ENCODE data around the gene EFNA3. TPM values are rescaled to one million over a fixed set of nuclear protein-coding genes. Genes with fewer than 3 reads are reported as not detected.

Gene EFNA3
- polyA plus RNA-seq, 4 donors, result 2.0 to 7.0 (median 5.4) TPM

GRCh38 chr1:155104605-155105534, 26.2 kb downstream of the EFNA3 start:
- Histone ChIP-seq H3K36me3 (ENCODE audit: control insufficient read depth in 3 of 3, insufficient read depth in 2 of 3, low read depth in 1 of 3, low read length in 3 of 3) (no peaks in the 10 kb centered on the region), H3K4me1 (ENCODE audit: control insufficient read depth in 3 of 3, insufficient read depth in 2 of 3, low read depth in 1 of 3, low read length in 2 of 3) (peaks cover 3 to 42% (median 7%) of the 10 kb centered on the region in 3 donors), H3K27me3 (ENCODE audit: control insufficient read depth in 3 of 3, insufficient read depth in 3 of 3, low read length in 3 of 3) (no peaks in the 10 kb centered on the region), H3K4me3 (ENCODE audit: low read depth in 1 of 3, low read length in 3 of 3) (no peak overlapping the region), H3K27ac (ENCODE audit: low read depth in 1 of 3, low read length in 2 of 3) (peak overlapping the region; percentile 58 to 71 (median 66)), H3K9me3 (ENCODE audit: control insufficient read depth in 2 of 2, insufficient read depth in 1 of 2, low read depth in 1 of 2, low read length in 1 of 2) (no peaks in the 10 kb centered on the region)
- 40 to 72% (median 49%) methylated on average over 7 of the region's 7 CpGs for WGBS, 3 donors
- DNase-seq (peak; percentile 44 to 73), FAIRE-seq (no peak)

DNA sequence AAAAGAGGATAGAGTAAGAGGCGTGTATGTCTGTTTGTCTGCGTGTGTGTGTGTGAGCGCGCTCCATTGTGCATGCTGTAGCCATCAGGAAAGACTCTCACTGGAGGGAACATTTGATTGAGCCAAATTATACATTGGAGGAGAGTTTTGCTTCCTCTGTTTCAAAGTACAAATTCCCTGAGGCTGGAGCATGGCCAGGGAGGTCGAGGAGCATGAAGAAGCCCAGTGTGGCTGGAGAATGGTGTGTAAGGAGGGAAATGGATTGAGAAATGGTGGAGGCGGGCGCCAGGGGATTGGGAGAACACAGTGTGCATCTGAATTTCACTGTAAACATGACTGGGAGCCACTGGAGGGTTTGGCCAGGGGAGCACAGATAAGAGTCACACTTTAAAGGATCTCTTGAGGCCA, 27.0 kb downstream of the EFNA3 start:
- Histone ChIP-seq H3K36me3 (ENCODE audit: control insufficient read depth in 3 of 3, insufficient read depth in 2 of 3, low read depth in 1 of 3, low read length in 3 of 3) (no peaks in the 10 kb centered on the region), H3K4me3 (ENCODE audit: low read depth in 1 of 3, low read length in 3 of 3) (no peak overlapping the region), H3K27ac (ENCODE audit: low read depth in 1 of 3, low read length in 2 of 3) (peak overlapping the region; percentile 66 to 71 (median 68)), H3K4me1 (ENCODE audit: control insufficient read depth in 3 of 3, insufficient read depth in 2 of 3, low read depth in 1 of 3, low read length in 2 of 3) (peaks cover 3 to 42% (median 7%) of the 10 kb centered on the region in 3 donors), H3K9me3 (ENCODE audit: control insufficient read depth in 2 of 2, insufficient read depth in 1 of 2, low read depth in 1 of 2, low read length in 1 of 2) (no peaks in the 10 kb centered on the region), H3K27me3 (ENCODE audit: control insufficient read depth in 3 of 3, insufficient read depth in 3 of 3, low read length in 3 of 3) (no peaks in the 10 kb centered on the region)
- FAIRE-seq (no peak), DNase-seq (peak; percentile 45 to 73)
- WGBS, 3 donors, result 18 to 51% (median 37%) methylated on average over 7 of the region's 7 CpGs

GRCh38 chr1:155106862-155107261, 28.2 kb downstream of the EFNA3 start:
- Histone ChIP-seq H3K9me3 (ENCODE audit: control insufficient read depth in 2 of 2, insufficient read depth in 1 of 2, low read depth in 1 of 2, low read length in 1 of 2) (no peaks in the 10 kb centered on the region), H3K4me3 (ENCODE audit: low read depth in 1 of 3, low read length in 3 of 3) (no peak overlapping the region), H3K4me1 (ENCODE audit: control insufficient read depth in 3 of 3, insufficient read depth in 2 of 3, low read depth in 1 of 3, low read length in 2 of 3) (peaks cover 3 to 41% (median 7%) of the 10 kb centered on the region in 3 donors), H3K27me3 (ENCODE audit: control insufficient read depth in 3 of 3, insufficient read depth in 3 of 3, low read length in 3 of 3) (no peaks in the 10 kb centered on the region), H3K27ac (ENCODE audit: low read depth in 1 of 3, low read length in 2 of 3) (peak overlapping the region; percentile 28 to 96 (median 69)), H3K36me3 (ENCODE audit: control insufficient read depth in 3 of 3, insufficient read depth in 2 of 3, low read depth in 1 of 3, low read length in 3 of 3) (no peaks in the 10 kb centered on the region)
- DNase-seq (peak in 1 of 2 donors; percentile 25), FAIRE-seq (no peak)
- 61 to 68% (median 66%) methylated on average over 6 of the region's 6 CpGs for WGBS, 3 donors

DNA sequence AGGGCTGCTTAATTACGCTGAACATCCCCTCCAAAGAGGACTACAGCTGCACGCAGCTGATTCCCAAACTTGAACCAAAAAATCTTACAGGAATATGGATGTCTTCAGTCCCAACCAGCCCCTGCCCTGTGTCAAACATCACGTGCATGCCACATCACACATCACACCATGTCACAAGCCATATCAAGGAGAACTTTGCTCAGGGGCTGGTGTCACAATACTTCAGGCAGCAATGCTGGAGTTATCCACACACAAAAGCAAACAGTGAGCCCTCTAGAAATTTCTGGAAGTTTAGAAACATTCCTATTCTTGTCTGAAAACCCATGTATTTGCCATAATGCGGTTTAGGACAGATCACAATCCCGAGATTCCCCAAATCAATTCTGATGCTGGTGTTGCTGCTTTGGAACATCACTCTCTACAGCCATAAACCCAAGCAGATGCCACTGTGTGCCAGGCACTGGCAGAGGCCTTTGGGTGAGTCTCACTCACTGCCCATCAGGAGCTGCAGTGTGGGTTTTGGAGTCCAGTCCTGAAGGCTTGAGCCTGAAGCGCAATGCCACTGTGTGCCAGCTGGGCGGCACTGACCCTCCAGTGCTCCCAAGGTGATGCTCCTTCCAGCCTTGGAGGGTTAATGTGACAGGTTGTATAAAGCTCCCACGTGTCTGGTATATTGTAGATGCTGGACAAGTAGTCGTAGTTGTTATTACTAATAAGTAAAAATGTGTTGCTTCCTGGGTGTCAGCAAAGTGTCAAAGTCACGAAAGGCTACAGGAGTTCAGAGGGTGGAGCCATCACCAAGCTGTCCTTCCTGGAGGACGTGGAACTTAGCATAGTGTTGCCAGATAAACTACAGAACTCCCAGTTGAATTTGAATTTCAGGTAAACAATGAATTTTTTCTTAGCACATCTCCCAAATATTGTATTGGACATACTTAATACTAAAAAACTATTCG, 28.9 kb downstream of the EFNA3 start:
- H3K9me3 ChIP-seq (ENCODE audit: control insufficient read depth in 2 of 2, insufficient read depth in 1 of 2, low read depth in 1 of 2, low read length in 1 of 2), result no peaks in the 10 kb centered on the region
- peaks cover 3 to 39% (median 7%) of the 10 kb centered on the region in 3 donors for H3K4me1 ChIP-seq (ENCODE audit: control insufficient read depth in 3 of 3, insufficient read depth in 2 of 3, low read depth in 1 of 3, low read length in 2 of 3)
- H3K36me3 ChIP-seq (ENCODE audit: control insufficient read depth in 3 of 3, insufficient read depth in 2 of 3, low read depth in 1 of 3, low read length in 3 of 3), result no peaks in the 10 kb centered on the region
- peak; percentile 89 to 91 for DNase-seq
- WGBS, 3 donors, result 55 to 64% (median 56%) methylated on average over 12 of the region's 12 CpGs
- no peak for FAIRE-seq
- H3K27me3 ChIP-seq (ENCODE audit: control insufficient read depth in 3 of 3, insufficient read depth in 3 of 3, low read length in 3 of 3), result no peaks in the 10 kb centered on the region
- H3K4me3 ChIP-seq (ENCODE audit: low read depth in 1 of 3, low read length in 3 of 3), result no peak overlapping the region
- peak overlapping the region; percentile 36 to 96 (median 82) for H3K27ac ChIP-seq (ENCODE audit: low read depth in 1 of 3, low read length in 2 of 3)

GRCh38 chr1:155108296-155108695, 29.7 kb downstream of the EFNA3 start:
- FAIRE-seq (no peak), DNase-seq (peak in 1 of 2 donors; percentile 37)
- H3K27me3 ChIP-seq (ENCODE audit: control insufficient read depth in 3 of 3, insufficient read depth in 3 of 3, low read length in 3 of 3), result no peaks in the 10 kb centered on the region
- H3K4me1 ChIP-seq (ENCODE audit: control insufficient read depth in 3 of 3, insufficient read depth in 2 of 3, low read depth in 1 of 3, low read length in 2 of 3), result peaks cover 3 to 37% (median 7%) of the 10 kb centered on the region in 3 donors
- no peak overlapping the region for H3K4me3 ChIP-seq (ENCODE audit: low read depth in 1 of 3, low read length in 3 of 3)
- H3K36me3 ChIP-seq (ENCODE audit: control insufficient read depth in 3 of 3, insufficient read depth in 2 of 3, low read depth in 1 of 3, low read length in 3 of 3), result no peaks in the 10 kb centered on the region
- no peaks in the 10 kb centered on the region for H3K9me3 ChIP-seq (ENCODE audit: control insufficient read depth in 2 of 2, insufficient read depth in 1 of 2, low read depth in 1 of 2, low read length in 1 of 2)
- peak overlapping the region in 2 of 3 donors; percentile 82 to 96 for H3K27ac ChIP-seq (ENCODE audit: low read depth in 1 of 3, low read length in 2 of 3)
- 67 to 76% (median 74%) methylated on average over 5 of the region's 5 CpGs for WGBS, 3 donors

GRCh38 chr1:155110381-155110780, 31.7 kb downstream of the EFNA3 start:
- peaks cover 0 to 33% (median 4%) of the 10 kb centered on the region in 3 donors for H3K4me1 ChIP-seq (ENCODE audit: control insufficient read depth in 3 of 3, insufficient read depth in 2 of 3, low read depth in 1 of 3, low read length in 2 of 3)
- H3K27me3 ChIP-seq (ENCODE audit: control insufficient read depth in 3 of 3, insufficient read depth in 3 of 3, low read length in 3 of 3), result no peaks in the 10 kb centered on the region
- FAIRE-seq, result no peak
- no peak for DNase-seq
- H3K4me3 ChIP-seq (ENCODE audit: low read depth in 1 of 3, low read length in 3 of 3), result no peak overlapping the region
- H3K9me3 ChIP-seq (ENCODE audit: control insufficient read depth in 2 of 2, insufficient read depth in 1 of 2, low read depth in 1 of 2, low read length in 1 of 2), result no peaks in the 10 kb centered on the region
- H3K36me3 ChIP-seq (ENCODE audit: control insufficient read depth in 3 of 3, insufficient read depth in 2 of 3, low read depth in 1 of 3, low read length in 3 of 3), result no peaks in the 10 kb centered on the region
- H3K27ac ChIP-seq (ENCODE audit: low read depth in 1 of 3, low read length in 2 of 3), result no peak overlapping the region
- WGBS, 3 donors, result 83 to 95% (median 92%) methylated on average over 8 of the region's 8 CpGs

DNA sequence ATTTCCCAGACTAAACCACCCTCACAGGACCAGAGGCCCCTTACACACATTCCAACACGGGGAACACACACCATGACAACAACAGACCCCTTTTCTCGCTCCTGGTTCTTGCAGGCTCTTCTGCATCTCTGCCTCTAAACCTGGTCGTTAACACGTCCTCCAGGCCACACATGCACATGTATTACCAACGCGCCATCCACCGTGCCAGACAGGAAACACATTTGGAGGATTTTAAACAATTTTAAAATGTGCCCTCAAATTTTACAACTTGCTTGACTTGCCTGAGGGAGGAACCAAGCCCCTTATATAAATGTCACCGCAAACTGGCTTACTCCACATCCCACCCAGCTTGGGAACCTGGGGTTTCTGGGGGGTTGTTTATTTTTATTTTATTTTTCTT, 32.2 kb downstream of the EFNA3 start:
- H3K4me3 ChIP-seq (ENCODE audit: low read depth in 1 of 3, low read length in 3 of 3), result no peak overlapping the region
- WGBS, 3 donors, result 65 to 86% (median 74%) methylated on average over 8 of the region's 8 CpGs
- H3K27ac ChIP-seq (ENCODE audit: low read depth in 1 of 3, low read length in 2 of 3), result no peak overlapping the region
- no peak for FAIRE-seq
- H3K27me3 ChIP-seq (ENCODE audit: control insufficient read depth in 3 of 3, insufficient read depth in 3 of 3, low read length in 3 of 3), result no peaks in the 10 kb centered on the region
- no peaks in the 10 kb centered on the region for H3K36me3 ChIP-seq (ENCODE audit: control insufficient read depth in 3 of 3, insufficient read depth in 2 of 3, low read depth in 1 of 3, low read length in 3 of 3)
- H3K4me1 ChIP-seq (ENCODE audit: control insufficient read depth in 3 of 3, insufficient read depth in 2 of 3, low read depth in 1 of 3, low read length in 2 of 3), result peaks cover 0 to 29% (median 4%) of the 10 kb centered on the region in 3 donors
- DNase-seq, result no peak
- H3K9me3 ChIP-seq (ENCODE audit: control insufficient read depth in 2 of 2, insufficient read depth in 1 of 2, low read depth in 1 of 2, low read length in 1 of 2), result no peaks in the 10 kb centered on the region

GRCh38 chr1:155113450-155113980, 34.9 kb downstream of the EFNA3 start:
- Histone ChIP-seq H3K4me3 (ENCODE audit: low read depth in 1 of 3, low read length in 3 of 3) (no peak overlapping the region), H3K9me3 (ENCODE audit: control insufficient read depth in 2 of 2, insufficient read depth in 1 of 2, low read depth in 1 of 2, low read length in 1 of 2) (no peaks in the 10 kb centered on the region), H3K36me3 (ENCODE audit: control insufficient read depth in 3 of 3, insufficient read depth in 2 of 3, low read depth in 1 of 3, low read length in 3 of 3) (no peaks in the 10 kb centered on the region), H3K27me3 (ENCODE audit: control insufficient read depth in 3 of 3, insufficient read depth in 3 of 3, low read length in 3 of 3) (no peaks in the 10 kb centered on the region), H3K27ac (ENCODE audit: low read depth in 1 of 3, low read length in 2 of 3) (no peak overlapping the region), H3K4me1 (ENCODE audit: control insufficient read depth in 3 of 3, insufficient read depth in 2 of 3, low read depth in 1 of 3, low read length in 2 of 3) (peaks cover 0 to 5% (median 0%) of the 10 kb centered on the region in 3 donors)
- FAIRE-seq, result no peak
- 74 to 83% (median 81%) methylated on average over 5 of the region's 5 CpGs for WGBS, 3 donors
- no peak for DNase-seq

Data from small intestine (tissue), 7 donors.